ENCODE measurements around the gene NOD1.
"Not testable (repeated sequence)": the region's sequence is repeated elsewhere in the genome, so short reads cannot be mapped to it uniquely, and the experiment has no call there.

NOD1 gene

DNA sequence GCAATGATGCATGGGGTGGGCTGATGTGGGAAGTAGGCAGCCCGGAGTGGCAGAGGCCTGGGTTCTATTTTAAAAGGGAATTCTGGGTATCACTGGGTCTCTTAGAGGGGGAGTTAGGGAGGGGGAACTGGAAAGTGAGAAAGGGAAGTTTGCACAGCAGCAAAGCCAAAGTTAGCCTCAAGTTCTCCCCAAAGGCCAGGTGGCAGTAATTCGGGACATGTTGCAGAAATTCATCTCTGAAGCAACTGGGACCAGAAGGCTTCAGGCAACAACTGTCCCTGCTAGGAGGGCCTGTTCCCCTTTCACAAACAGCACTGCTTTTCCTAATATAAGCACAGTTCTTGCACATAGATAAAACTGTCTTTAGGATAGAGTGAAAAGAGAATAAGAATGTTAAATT, 67.4 kb downstream of the NOD1 start:
- no peak for DNase-seq

DNA sequence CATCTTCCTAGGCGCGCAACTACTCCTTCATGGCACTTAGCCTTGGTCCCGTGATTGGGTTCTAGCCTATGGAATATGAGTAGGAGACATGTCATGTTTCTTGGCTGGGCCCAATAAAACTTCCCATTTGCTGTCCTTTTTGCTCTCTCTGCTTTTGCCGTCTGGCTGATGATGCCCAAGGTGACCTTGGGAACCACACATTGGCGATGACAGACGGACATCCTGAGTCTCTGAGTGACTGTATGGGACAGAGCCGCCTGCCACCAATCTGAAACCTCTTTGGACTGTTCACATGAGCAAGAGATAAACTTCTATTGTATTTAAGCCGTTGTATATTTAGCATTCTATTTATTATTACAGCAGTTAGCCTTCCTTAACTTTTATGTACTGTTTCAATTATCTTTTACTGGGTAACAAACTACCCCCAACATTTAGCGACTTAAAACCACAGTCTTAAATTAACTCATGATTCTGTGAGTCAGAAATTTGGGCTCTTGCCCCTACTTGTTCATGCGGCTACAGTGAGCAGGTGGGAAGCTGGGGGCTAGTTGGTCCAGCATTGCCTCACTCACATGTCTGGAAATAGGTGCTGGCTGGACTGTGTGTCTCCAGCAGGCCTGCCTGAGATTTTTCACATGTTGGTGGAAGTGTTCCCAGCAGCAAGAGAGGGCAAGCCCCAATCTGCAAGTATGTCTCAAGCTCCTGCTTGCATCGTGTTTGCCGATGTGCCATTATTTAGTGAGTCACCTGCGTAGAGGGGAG, 71.7 kb downstream of the NOD1 start:
- DNase-seq: no peak

- DNase-seq: no peak
These were observed 73.4 kb downstream of the NOD1 start for GRCh38 chr7:30405179-30405578.

- DNase-seq: no peak
These were observed 75.1 kb downstream of the NOD1 start for GRCh38 chr7:30403477-30403876.

DNA sequence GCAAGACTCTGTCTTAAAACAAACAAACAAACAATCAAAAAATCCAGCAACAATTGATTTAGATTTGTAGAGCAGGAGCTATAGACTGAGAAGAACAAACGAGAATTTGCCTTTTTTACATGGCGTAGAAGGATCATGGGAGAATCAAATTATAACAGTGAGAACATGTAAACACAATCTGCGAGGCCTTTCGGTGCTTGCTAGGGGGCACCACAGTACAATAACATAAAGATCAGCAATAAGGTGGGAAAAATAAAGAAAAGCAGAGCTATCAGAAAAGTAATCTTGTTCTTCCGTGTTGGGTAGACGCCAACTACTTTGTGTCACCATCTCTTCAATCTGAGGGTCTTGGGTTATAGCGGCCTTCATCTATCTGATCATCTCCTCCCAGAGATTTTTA, 82.2 kb downstream of the NOD1 start:
- no peak for DNase-seq

GRCh38 chr7:30395676-30396075, 82.9 kb downstream of the NOD1 start:
- DNase-seq: no peak

DNA sequence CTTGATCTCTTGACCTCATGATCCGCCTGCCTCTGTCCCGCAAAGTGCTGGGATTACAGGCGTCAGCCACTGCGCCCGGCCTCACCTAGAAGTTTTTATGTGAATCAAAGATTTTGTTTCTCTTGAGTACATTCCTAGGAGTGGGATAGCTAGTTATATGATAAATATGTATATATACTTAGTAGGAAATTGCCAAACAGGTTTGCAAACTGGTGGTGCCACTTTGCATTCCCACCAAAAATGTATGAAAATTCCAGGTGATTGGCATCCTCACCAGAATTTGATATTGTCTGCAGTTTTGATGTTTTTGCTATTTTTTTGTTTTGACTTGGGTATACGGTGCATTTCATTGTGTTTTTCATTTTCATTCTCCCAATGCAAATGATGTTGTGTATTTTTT, 86.8 kb downstream of the NOD1 start:
- DNase-seq: no peak

- no peak for DNase-seq
These were observed 87.6 kb downstream of the NOD1 start for GRCh38 chr7:30390736-30391636.

DNA sequence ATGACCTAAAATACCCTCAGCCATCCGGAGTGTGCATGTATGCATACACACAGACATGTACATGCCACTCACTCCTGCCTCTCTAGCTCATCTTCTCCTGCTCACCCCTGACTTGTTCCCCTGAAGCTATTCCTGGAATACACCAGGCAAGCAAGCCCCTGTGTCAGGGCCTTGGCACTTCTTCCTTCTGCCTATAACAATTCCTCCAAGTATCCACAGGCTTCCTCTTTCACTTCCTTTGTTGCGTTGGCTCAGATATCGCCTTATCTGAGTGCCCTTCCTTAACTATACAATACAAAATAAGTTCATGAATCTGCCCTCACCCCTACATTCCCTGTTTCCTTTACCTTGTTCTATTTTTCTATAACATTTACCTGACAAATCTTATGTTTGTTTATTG, 88.8 kb downstream of the NOD1 start:
- peak; percentile 2 for DNase-seq

- DNase-seq: no peak
These were observed 96.0 kb downstream of the NOD1 start for GRCh38 chr7:30382607-30383006.

GRCh38 chr7:30380824-30381223, 97.8 kb downstream of the NOD1 start:
- not testable (repeated sequence) for DNase-seq

DNA sequence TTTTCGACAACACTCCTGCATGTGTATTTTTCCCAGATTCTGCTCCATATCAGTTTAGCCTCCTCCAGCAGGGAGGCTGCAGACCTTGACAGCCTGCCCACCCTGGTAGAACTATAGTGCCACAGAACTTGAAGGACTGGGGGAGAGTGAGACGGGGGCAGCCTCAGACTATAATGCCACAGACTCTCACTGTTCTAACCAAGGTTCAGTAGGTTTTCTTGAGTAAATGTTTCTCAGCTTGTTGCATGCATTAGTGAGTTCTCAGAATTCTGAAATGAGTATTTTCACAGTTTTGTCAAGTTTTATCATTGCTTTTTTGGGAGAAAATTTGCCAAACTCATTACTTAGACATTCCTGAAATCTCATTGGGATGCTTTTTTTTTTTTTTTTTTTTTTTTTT, 98.3 kb downstream of the NOD1 start:
- no peak for DNase-seq

GRCh38 chr7:30379741-30380140, 98.8 kb downstream of the NOD1 start:
- DNase-seq: no peak

DNA sequence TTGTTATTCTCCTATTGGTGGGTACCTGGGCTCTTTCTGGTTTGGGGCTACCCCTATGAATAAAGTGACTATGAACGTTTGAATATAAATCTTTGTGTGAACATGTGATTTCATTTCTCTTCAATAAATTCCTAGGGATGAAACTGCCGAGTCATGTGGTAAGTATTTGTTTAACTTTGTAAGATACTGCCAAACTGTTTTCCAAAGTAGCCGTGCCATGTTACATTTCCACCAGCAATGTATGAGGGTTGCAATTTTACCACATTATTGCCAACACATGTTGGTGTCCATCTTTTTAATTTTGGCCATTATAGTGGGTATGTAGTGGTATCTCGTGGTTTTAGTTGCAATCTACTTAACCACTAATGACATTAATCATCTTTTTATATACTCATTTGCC, 99.5 kb downstream of the NOD1 start:
- no peak for DNase-seq

- DNase-seq: no peak
These were observed 100.3 kb downstream of the NOD1 start for GRCh38 chr7:30378275-30378674.

Data from GDM1 (cell line).